GM12878 (cell line): Measurements from ENCODE around the gene ART3. TPM values are rescaled to one million over a fixed set of nuclear protein-coding genes. Genes with fewer than 3 reads are reported as not detected.

ENCODE experiments used
- ATAC-seq: fragments of 200-7000 bp; cut with Tn5 transposase; 3 replicates; pipeline ENCODE4 v1.9.1; 2020; ENCODE audit warnings: mild to moderate bottlenecking, moderate library complexity
- BruUV-seq: library from RNA; stranded (reverse); fragments of 400-500 nt; replicated peaks from 2 replicates; lab custom pipeline; 2021; lab: Mats Ljungman, UMichigan
- CTCF ChIA-PET: fragments of 300-600 bp; sonication (Branson Sonifier 250); formaldehyde crosslinking; extraction: SDS; loops from one replicate; lab custom pipeline; 2021; ENCODE audit warnings: inconsistent platforms; lab: Yijun Ruan, JAX
- POLR2A ChIA-PET: fragments of 350-600 bp; formaldehyde crosslinking; extraction: SDS; loops from one replicate; lab custom pipeline; 2021; ENCODE audit warnings: inconsistent platforms; lab: Charles Lee
- RAD21 ChIA-PET: fragments of 300-600 bp; sonication (Branson Sonifier 250); formaldehyde crosslinking; loops from one replicate; lab custom pipeline; 2023; ENCODE audit warnings: antibody characterized with exemption; ENCODE audit not compliant: unreplicated experiment; lab: Charles Lee
- SMC1A ChIA-PET: fragments of 300-600 bp; sonication (Branson Sonifier 250); formaldehyde crosslinking; loops from one replicate; lab custom pipeline; 2023; ENCODE audit not compliant: unreplicated experiment, uncharacterized antibody; lab: Charles Lee
- DNase-seq: peaks from one replicate; pipeline ENCODE4 v3.0.0-alpha.2; 2011; ENCODE audit warnings: low read depth, low spot score
- FAIRE-seq: peaks from 3 replicates; lab custom pipeline; 2011; peaks lifted over from hg19 to GRCh38; lab: Jason Lieb, UNC
- H2AFZ ChIP-seq: 2 replicates; pipeline ENCODE4 v1.6.0; 2011; ENCODE audit warnings: low read depth, low read length, control low read depth; ENCODE audit not compliant: control insufficient read depth
- H3K27ac ChIP-seq: 2 replicates; pipeline ENCODE4 v1.5.1; 2011; ENCODE audit warnings: control low read depth; ENCODE audit not compliant: control insufficient read depth, insufficient read depth
- H3K27me3 ChIP-seq, 2 experiments: replicated peaks in 1 of 2; 2 replicates each; pipeline versions ENCODE4 v1.6.0 to v1.6.1; 2011; ENCODE audit warnings: low read length in 1 of 2; ENCODE audit not compliant: control insufficient read depth in 2 of 2, insufficient read depth in 2 of 2
- H3K36me3 ChIP-seq, 2 experiments: 2 replicates each; pipeline ENCODE4 v1.5.1; 2011; ENCODE audit warnings: low read length in 1 of 2; ENCODE audit not compliant: control insufficient read depth in 2 of 2, insufficient read depth in 2 of 2
- H3K4me1 ChIP-seq: 2 replicates; pipeline ENCODE4 v1.6.1; 2011; ENCODE audit warnings: mild to moderate bottlenecking, low read length, moderate library complexity, mixed read lengths; ENCODE audit not compliant: control insufficient read depth, insufficient read depth
- H3K4me2 ChIP-seq: 2 replicates; pipeline ENCODE4 v1.6.0; 2011; ENCODE audit warnings: control low read depth; ENCODE audit not compliant: control insufficient read depth, insufficient read depth
- H3K4me3 ChIP-seq: fragments of 200-600 bp; sonication (generic); 2 replicates; pipeline ENCODE4 v1.5.1; 2016
- H3K79me2 ChIP-seq: 2 replicates; pipeline ENCODE4 v1.6.0; 2011; ENCODE audit warnings: low read length; ENCODE audit not compliant: control insufficient read depth, insufficient read depth
- H3K9ac ChIP-seq: 2 replicates; pipeline ENCODE4 v1.8.0; 2011; ENCODE audit warnings: low read length, control low read depth, mixed read lengths; ENCODE audit not compliant: control insufficient read depth, insufficient read depth
- H3K9me3 ChIP-seq: replicated peaks from 3 replicates; pipeline ENCODE4 v1.5.1; 2011; ENCODE audit warnings: mild to moderate bottlenecking, low read length; ENCODE audit not compliant: control insufficient read depth, insufficient read depth
- H4K20me1 ChIP-seq: 2 replicates; pipeline ENCODE4 v1.6.0; 2011; ENCODE audit not compliant: control insufficient read depth, insufficient read depth
- CUX1 ChIP-seq: IDR thresholded peaks from 2 replicates; pipeline ENCODE4 v1.6.1; 2012; ENCODE audit warnings: improper control_type of control experiment, low read depth, low read length; ENCODE audit not compliant: insufficient replicate concordance
- HCFC1 ChIP-seq: fragments of 150-350 bp; IDR thresholded peaks from 2 replicates; pipeline ENCODE4 v1.6.1; 2014; ENCODE audit warnings: low read length
- KAT2A ChIP-seq: conservative IDR thresholded peaks from 2 replicates; pipeline ENCODE4 v1.6.1; 2011; ENCODE audit warnings: low read depth, low read length; ENCODE audit not compliant: control insufficient read depth
- NBN ChIP-seq: fragments of 450-650 bp; IDR thresholded peaks from 2 replicates; pipeline ENCODE4 v1.6.1; 2016
- NFIC ChIP-seq: IDR thresholded peaks from 2 replicates; pipeline ENCODE4 v1.6.1; 2012; ENCODE audit warnings: low read depth, mild to moderate bottlenecking, inconsistent platforms, low read length, moderate library complexity
- RB1 ChIP-seq: fragments of 450-650 bp; formaldehyde crosslinking; IDR thresholded peaks from 2 replicates; pipeline ENCODE4 v1.6.1; 2017; ENCODE audit warnings: mild to moderate bottlenecking, borderline replicate concordance
- SIX5 ChIP-seq: IDR thresholded peaks from 2 replicates; pipeline ENCODE4 v1.6.1; 2011; ENCODE audit warnings: mild to moderate bottlenecking, low read depth, low read length, moderate library complexity; ENCODE audit not compliant: severe bottlenecking
- YBX1 ChIP-seq: fragments of 450-650 bp; IDR thresholded peaks from 2 replicates; pipeline ENCODE4 v1.6.1; 2016; ENCODE audit warnings: antibody characterized with exemption
- ZNF384 ChIP-seq: IDR thresholded peaks from 2 replicates; pipeline ENCODE4 v1.6.1; 2012; ENCODE audit warnings: low read depth, mild to moderate bottlenecking, low read length, improper control_type of control experiment, borderline replicate concordance
- WGBS: methylation state at CpG from one replicate; pipeline ENCODE4 v1.1.6; 2016; ENCODE audit warnings: low lambda C conversion rate; ENCODE audit not compliant: insufficient replicate concordance, insufficient coverage; ENCODE audit errors: missing lambda C conversion rate; 5-methylcytosine and 5-hydroxymethylcytosine counted together
- in situ Hi-C: fragments of 300-500 bp; cut with MboI; formaldehyde crosslinking; loops from 9 replicates; pipeline ENCODE4 v1.14.3; 2018; ENCODE audit warnings: mixed read lengths
- intact Hi-C: fragments of 100-400 bp; cut with micrococcal nuclease; formaldehyde crosslinking; loops from one replicate; pipeline ENCODE4 v1.14.2; 2022; ENCODE audit not compliant: unreplicated experiment
- polyA plus RNA-seq, 11 experiments: library from polyadenylated mRNA; depleted of rRNA in 4 of 11; unstranded in 6 of 11; stranded (reverse) in 5 of 11; fragments of >200 nt; fragmentation: Nextera tagmentation in 4 of 11; fragmentation: Illumina TruSeq in 1 of 11; extraction: Ambion mirVana in 4 of 11; extraction: Trizol in 1 of 11; gene quantifications; 1 replicate in 1 of 11; 2 replicates in 10 of 11; pipeline versions ENCODE4 v1.2.1 to v1.2.3, GENCODE V29; 2011 to 2016; ENCODE audit warnings: inconsistent platforms in 2 of 11, missing spikeins in 2 of 11, low read depth in 1 of 11
- total RNA-seq, 4 experiments: library from RNA; depleted of rRNA in 3 of 4; stranded (reverse); fragments of >200 nt in 3 of 4; fragmentation: Illumina TruSeq in 1 of 4; extraction: Trizol in 1 of 4; gene quantifications; 2 replicates each; pipeline versions ENCODE4 v1.2.1 to v1.2.3, GENCODE V29; 2013 to 2021
- TF ChIP-seq, protein P1 (sequence below): fragments of 450-650 bp; IDR thresholded peaks from 2 replicates; pipeline ENCODE4 v1.6.1; 2016; ENCODE audit warnings: mild to moderate bottlenecking
- TF ChIP-seq, protein P2 (sequence below): fragments of 450-650 bp; IDR thresholded peaks from 2 replicates; pipeline ENCODE4 v1.6.1; 2017; ENCODE audit warnings: mild to moderate bottlenecking, moderate library complexity
- TF ChIP-seq, protein P3 (sequence below), 3 experiments: IDR thresholded peaks in 2 of 3; conservative IDR thresholded peaks in 1 of 3; 2 replicates each; pipeline ENCODE4 v1.5.1; 2011; ENCODE audit warnings: low read depth in 3 of 3, low read length in 3 of 3, mild to moderate bottlenecking in 3 of 3, control low read depth in 2 of 3, moderate library complexity in 2 of 3, inconsistent platforms in 1 of 3, mixed read lengths in 1 of 3; ENCODE audit not compliant: control insufficient read depth in 2 of 3, insufficient read depth in 1 of 3; ENCODE audit errors: extremely low read depth in 1 of 3

Gene ART3
- total and polyA plus RNA-seq, 10 of the 15 experiments (the other 5 are each of a cell fraction or from before 2014, with no cell fraction given), result 0.18 to 0.50 (median 0.26) TPM; not detected in 6

DNA sequence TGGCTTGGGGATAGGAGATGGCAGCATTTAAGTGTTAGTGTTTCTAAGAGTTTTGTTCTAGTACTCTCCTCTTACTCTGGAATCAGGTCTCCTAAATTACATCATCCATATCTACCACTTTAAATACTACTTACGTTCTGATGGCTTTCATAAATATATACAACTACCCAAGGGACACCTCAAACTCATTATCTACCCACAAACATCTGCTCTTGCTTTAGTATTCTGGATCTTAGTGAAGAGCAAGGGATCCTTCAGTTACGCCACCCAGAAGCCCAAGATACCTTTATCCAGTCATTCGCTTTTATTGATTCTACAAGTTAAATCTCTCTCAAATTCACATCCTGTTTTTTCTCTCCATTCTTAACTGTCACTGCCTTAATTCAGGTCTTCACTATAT lies 66.7 kb downstream of the ART3 start:
- H3K4me2 ChIP-seq, result no peak overlapping the region
- no peak overlapping the region for H3K27ac ChIP-seq
- ChIA-PET RAD21 (no interaction called here), POLR2A (no interaction called here), CTCF (no interaction called here), SMC1A (interaction anchor here (1.3 kb wide), 1 partner anchor 32 kb away, joined by 3 read pairs; no protein-coding TSS in a partner anchor)
- H3K4me1 ChIP-seq, result no peaks in the 10 kb centered on the region
- peaks cover 28% of the 10 kb centered on the region for H3K79me2 ChIP-seq
- 94% methylated on average over 3 of the region's 3 CpGs for WGBS
- H3K4me3 ChIP-seq, result no peak overlapping the region
- H3K36me3 ChIP-seq, result peaks cover 0 to 20% of the 10 kb centered on the region in 2 experiments
- DNase-seq (no peak), ATAC-seq (no peak), FAIRE-seq (no peak)
- in situ Hi-C loops, result no loop called here
- no peak overlapping the region for H2AFZ ChIP-seq
- no peaks in the 10 kb centered on the region for H3K9me3 ChIP-seq
- H3K27me3 ChIP-seq, result no peaks in the 10 kb centered on the region
- BruUV-seq, result no TSS peak
- no peaks in the 10 kb centered on the region for H4K20me1 ChIP-seq
- no peak overlapping the region for H3K9ac ChIP-seq
- intact Hi-C loops, result no loop called here
- TF ChIP-seq KAT2A (no peak), ZNF384 (no peak), RB1 (no peak), YBX1 (no peak), CUX1 (no peak), SIX5 (no peak), NBN (no peak), HCFC1 (no peak), NFIC (no peak)
- TF ChIP-seq, protein P1, sequence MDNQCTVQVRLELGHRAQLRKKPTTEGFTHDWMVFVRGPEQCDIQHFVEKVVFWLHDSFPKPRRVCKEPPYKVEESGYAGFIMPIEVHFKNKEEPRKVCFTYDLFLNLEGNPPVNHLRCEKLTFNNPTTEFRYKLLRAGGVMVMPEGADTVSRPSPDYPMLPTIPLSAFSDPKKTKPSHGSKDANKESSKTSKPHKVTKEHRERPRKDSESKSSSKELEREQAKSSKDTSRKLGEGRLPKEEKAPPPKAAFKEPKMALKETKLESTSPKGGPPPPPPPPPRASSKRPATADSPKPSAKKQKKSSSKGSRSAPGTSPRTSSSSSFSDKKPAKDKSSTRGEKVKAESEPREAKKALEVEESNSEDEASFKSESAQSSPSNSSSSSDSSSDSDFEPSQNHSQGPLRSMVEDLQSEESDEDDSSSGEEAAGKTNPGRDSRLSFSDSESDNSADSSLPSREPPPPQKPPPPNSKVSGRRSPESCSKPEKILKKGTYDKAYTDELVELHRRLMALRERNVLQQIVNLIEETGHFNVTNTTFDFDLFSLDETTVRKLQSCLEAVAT, result no peak
- TF ChIP-seq, protein P2, sequence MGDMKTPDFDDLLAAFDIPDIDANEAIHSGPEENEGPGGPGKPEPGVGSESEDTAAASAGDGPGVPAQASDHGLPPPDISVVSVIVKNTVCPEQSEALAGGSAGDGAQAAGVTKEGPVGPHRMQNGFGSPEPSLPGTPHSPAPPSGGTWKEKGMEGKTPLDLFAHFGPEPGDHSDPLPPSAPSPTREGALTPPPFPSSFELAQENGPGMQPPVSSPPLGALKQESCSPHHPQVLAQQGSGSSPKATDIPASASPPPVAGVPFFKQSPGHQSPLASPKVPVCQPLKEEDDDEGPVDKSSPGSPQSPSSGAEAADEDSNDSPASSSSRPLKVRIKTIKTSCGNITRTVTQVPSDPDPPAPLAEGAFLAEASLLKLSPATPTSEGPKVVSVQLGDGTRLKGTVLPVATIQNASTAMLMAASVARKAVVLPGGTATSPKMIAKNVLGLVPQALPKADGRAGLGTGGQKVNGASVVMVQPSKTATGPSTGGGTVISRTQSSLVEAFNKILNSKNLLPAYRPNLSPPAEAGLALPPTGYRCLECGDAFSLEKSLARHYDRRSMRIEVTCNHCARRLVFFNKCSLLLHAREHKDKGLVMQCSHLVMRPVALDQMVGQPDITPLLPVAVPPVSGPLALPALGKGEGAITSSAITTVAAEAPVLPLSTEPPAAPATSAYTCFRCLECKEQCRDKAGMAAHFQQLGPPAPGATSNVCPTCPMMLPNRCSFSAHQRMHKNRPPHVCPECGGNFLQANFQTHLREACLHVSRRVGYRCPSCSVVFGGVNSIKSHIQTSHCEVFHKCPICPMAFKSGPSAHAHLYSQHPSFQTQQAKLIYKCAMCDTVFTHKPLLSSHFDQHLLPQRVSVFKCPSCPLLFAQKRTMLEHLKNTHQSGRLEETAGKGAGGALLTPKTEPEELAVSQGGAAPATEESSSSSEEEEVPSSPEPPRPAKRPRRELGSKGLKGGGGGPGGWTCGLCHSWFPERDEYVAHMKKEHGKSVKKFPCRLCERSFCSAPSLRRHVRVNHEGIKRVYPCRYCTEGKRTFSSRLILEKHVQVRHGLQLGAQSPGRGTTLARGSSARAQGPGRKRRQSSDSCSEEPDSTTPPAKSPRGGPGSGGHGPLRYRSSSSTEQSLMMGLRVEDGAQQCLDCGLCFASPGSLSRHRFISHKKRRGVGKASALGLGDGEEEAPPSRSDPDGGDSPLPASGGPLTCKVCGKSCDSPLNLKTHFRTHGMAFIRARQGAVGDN, result no peak
- TF ChIP-seq, protein P3, sequence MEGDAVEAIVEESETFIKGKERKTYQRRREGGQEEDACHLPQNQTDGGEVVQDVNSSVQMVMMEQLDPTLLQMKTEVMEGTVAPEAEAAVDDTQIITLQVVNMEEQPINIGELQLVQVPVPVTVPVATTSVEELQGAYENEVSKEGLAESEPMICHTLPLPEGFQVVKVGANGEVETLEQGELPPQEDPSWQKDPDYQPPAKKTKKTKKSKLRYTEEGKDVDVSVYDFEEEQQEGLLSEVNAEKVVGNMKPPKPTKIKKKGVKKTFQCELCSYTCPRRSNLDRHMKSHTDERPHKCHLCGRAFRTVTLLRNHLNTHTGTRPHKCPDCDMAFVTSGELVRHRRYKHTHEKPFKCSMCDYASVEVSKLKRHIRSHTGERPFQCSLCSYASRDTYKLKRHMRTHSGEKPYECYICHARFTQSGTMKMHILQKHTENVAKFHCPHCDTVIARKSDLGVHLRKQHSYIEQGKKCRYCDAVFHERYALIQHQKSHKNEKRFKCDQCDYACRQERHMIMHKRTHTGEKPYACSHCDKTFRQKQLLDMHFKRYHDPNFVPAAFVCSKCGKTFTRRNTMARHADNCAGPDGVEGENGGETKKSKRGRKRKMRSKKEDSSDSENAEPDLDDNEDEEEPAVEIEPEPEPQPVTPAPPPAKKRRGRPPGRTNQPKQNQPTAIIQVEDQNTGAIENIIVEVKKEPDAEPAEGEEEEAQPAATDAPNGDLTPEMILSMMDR (IDR thresholded peaks at IDR 0.05 in 2 of 3, conservative IDR thresholded peaks at IDR 0.05 in 1 of 3; ENCODE audit: control insufficient read depth in 2 of 3, extremely low read depth in 1 of 3, insufficient read depth in 1 of 3, low read depth in 3 of 3, low read length in 3 of 3), result no peak
